IMR-90 (cell line): ENCODE measurements around the gene FAM149A.

ENCODE experiments used
- BHLHE40 ChIP-seq: fragments of 150-350 bp; IDR thresholded peaks from 2 replicates; pipeline ENCODE4 v1.6.1; 2016; ENCODE audit warnings: mild to moderate bottlenecking, low read depth, low read length
- CEBPB ChIP-seq: IDR thresholded peaks from 2 replicates; pipeline ENCODE4 v1.6.1; 2012; ENCODE audit warnings: low read depth, low read length, improper control_type of control experiment
- CHD1 ChIP-seq: IDR thresholded peaks from 2 replicates; pipeline ENCODE4 v1.6.1; 2012; ENCODE audit warnings: low read depth, low read length, improper control_type of control experiment
- MAFK ChIP-seq: IDR thresholded peaks from 2 replicates; pipeline ENCODE4 v1.6.1; 2012; ENCODE audit warnings: low read depth, low read length, improper control_type of control experiment
- MAZ ChIP-seq: IDR thresholded peaks from 2 replicates; pipeline ENCODE4 v1.6.1; 2012; ENCODE audit warnings: low read depth, mild to moderate bottlenecking, low read length, improper control_type of control experiment, moderate library complexity, borderline replicate concordance
- NFE2L2 ChIP-seq: fragments of 150-350 bp; IDR thresholded peaks from 2 replicates; pipeline ENCODE4 v1.6.1; 2016; ENCODE audit warnings: low read depth, mild to moderate bottlenecking, low read length
- POLR2A ChIP-seq: IDR thresholded peaks from 2 replicates; pipeline ENCODE4 v1.6.1; 2012; ENCODE audit warnings: mild to moderate bottlenecking, low read depth, low read length
- RAD21 ChIP-seq: IDR thresholded peaks from 2 replicates; pipeline ENCODE4 v1.6.1; 2012; ENCODE audit warnings: low read length, improper control_type of control experiment
- RCOR1 ChIP-seq: IDR thresholded peaks from 2 replicates; pipeline ENCODE4 v1.6.1; 2012; ENCODE audit warnings: mild to moderate bottlenecking, low read length, improper control_type of control experiment; ENCODE audit not compliant: insufficient replicate concordance
- RFX5 ChIP-seq: IDR thresholded peaks from 2 replicates; pipeline ENCODE4 v1.8.0; 2012; ENCODE audit warnings: low read depth, mild to moderate bottlenecking, low read length, moderate library complexity
- SMC3 ChIP-seq: fragments of 150-350 bp; IDR thresholded peaks from 2 replicates; pipeline ENCODE4 v1.6.1; 2016; ENCODE audit warnings: low read depth, mild to moderate bottlenecking, antibody characterized with exemption, low read length, moderate library complexity
- TF ChIP-seq, protein P1 (sequence below): fragments of 150-350 bp; IDR thresholded peaks from 2 replicates; pipeline ENCODE4 v1.6.1; 2016; ENCODE audit warnings: low read depth, mild to moderate bottlenecking, low read length, moderate library complexity, borderline replicate concordance
- TF ChIP-seq, protein P2 (sequence below): conservative IDR thresholded peaks from 2 replicates; pipeline ENCODE4 v1.5.1; 2012; ENCODE audit warnings: mild to moderate bottlenecking, low read depth, low read length, improper control_type of control experiment
- TF ChIP-seq, protein P3 (sequence below): fragments of 150-350 bp; IDR thresholded peaks from 2 replicates; pipeline ENCODE4 v1.6.1; 2017; ENCODE audit warnings: mild to moderate bottlenecking, antibody characterized with exemption, low read length, low read depth

DNA sequence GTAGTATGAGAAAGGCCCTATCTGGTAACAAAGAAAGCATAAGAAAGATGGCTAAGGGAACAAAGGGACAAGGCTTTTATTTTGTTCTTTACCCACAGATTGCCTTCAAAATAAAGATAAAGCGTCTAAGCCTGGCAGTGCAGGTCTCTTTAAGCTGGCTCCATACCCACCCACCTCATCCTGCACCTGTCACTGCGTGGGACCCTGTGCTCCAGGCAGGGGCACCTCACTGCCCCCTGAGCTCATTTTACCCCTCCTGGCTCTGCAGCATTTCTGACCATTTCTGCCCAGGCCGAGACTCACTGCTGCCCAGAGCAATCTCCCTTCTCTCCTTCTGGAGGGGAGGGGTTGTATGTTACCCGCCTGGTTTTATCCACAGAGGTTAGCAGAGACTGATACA, 85.2 kb downstream of the FAM149A start:
- TF ChIP-seq, protein P1, sequence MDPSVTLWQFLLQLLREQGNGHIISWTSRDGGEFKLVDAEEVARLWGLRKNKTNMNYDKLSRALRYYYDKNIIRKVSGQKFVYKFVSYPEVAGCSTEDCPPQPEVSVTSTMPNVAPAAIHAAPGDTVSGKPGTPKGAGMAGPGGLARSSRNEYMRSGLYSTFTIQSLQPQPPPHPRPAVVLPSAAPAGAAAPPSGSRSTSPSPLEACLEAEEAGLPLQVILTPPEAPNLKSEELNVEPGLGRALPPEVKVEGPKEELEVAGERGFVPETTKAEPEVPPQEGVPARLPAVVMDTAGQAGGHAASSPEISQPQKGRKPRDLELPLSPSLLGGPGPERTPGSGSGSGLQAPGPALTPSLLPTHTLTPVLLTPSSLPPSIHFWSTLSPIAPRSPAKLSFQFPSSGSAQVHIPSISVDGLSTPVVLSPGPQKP = no peak
- TF ChIP-seq CEBPB = no peak
- no peak for TF ChIP-seq RFX5
- no peak for TF ChIP-seq RAD21
- TF ChIP-seq, protein P2, sequence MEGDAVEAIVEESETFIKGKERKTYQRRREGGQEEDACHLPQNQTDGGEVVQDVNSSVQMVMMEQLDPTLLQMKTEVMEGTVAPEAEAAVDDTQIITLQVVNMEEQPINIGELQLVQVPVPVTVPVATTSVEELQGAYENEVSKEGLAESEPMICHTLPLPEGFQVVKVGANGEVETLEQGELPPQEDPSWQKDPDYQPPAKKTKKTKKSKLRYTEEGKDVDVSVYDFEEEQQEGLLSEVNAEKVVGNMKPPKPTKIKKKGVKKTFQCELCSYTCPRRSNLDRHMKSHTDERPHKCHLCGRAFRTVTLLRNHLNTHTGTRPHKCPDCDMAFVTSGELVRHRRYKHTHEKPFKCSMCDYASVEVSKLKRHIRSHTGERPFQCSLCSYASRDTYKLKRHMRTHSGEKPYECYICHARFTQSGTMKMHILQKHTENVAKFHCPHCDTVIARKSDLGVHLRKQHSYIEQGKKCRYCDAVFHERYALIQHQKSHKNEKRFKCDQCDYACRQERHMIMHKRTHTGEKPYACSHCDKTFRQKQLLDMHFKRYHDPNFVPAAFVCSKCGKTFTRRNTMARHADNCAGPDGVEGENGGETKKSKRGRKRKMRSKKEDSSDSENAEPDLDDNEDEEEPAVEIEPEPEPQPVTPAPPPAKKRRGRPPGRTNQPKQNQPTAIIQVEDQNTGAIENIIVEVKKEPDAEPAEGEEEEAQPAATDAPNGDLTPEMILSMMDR = no peak
- no peak for TF ChIP-seq POLR2A
- no peak for TF ChIP-seq MAZ
- no peak for TF ChIP-seq RCOR1
- TF ChIP-seq CHD1 = no peak
- TF ChIP-seq, protein P3, sequence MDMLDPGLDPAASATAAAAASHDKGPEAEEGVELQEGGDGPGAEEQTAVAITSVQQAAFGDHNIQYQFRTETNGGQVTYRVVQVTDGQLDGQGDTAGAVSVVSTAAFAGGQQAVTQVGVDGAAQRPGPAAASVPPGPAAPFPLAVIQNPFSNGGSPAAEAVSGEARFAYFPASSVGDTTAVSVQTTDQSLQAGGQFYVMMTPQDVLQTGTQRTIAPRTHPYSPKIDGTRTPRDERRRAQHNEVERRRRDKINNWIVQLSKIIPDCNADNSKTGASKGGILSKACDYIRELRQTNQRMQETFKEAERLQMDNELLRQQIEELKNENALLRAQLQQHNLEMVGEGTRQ = no peak
- no peak for TF ChIP-seq BHLHE40
- TF ChIP-seq MAFK = no peak
- no peak for TF ChIP-seq NFE2L2
- no peak for TF ChIP-seq SMC3
